ENCODE measurements around the gene SLC4A9.

SLC4A9 gene, protein sequence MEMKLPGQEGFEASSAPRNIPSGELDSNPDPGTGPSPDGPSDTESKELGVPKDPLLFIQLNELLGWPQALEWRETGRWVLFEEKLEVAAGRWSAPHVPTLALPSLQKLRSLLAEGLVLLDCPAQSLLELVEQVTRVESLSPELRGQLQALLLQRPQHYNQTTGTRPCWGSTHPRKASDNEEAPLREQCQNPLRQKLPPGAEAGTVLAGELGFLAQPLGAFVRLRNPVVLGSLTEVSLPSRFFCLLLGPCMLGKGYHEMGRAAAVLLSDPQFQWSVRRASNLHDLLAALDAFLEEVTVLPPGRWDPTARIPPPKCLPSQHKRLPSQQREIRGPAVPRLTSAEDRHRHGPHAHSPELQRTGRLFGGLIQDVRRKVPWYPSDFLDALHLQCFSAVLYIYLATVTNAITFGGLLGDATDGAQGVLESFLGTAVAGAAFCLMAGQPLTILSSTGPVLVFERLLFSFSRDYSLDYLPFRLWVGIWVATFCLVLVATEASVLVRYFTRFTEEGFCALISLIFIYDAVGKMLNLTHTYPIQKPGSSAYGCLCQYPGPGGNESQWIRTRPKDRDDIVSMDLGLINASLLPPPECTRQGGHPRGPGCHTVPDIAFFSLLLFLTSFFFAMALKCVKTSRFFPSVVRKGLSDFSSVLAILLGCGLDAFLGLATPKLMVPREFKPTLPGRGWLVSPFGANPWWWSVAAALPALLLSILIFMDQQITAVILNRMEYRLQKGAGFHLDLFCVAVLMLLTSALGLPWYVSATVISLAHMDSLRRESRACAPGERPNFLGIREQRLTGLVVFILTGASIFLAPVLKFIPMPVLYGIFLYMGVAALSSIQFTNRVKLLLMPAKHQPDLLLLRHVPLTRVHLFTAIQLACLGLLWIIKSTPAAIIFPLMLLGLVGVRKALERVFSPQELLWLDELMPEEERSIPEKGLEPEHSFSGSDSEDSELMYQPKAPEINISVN

DNA sequence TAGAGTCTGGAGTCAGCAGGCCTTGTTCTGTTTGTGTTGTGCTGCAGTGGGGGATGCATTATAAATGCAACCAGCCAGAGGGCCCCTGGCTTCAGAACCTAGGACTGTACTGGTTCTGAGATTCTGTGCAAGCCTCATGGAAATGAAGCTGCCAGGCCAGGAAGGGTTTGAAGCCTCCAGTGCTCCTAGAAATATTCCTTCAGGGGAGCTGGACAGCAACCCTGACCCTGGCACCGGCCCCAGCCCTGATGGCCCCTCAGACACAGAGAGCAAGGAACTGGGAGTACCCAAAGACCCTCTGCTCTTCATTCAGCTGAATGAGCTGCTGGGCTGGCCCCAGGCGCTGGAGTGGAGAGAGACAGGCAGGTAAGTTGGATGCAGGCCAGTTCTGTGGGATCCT lies at the start of gene SLC4A9:
SLC4A9 (plus strand) TSS at position 94 of the 400 bp plus-strand sequence; CDS start at position 137, 43 bp downstream.
- DNase-seq: no peak

DNA sequence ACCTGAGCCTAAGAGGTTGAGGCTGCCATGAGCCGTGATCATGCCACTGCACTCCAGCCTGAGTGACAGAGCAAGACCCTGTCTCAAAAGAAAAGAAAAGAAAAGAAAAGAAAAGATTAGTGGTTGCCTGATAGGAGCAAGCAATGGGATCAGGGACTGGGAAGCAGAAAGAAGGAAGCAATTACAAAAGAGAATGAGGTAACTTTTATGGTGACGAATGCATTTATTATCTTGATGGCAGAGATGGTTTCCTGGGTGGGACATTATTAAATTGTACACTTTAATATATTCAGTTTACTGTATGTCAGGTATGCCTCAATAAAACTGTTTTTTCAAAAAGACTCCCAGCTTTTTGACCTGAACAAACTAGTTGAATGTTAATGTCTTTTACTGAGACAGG lies 49.6 kb upstream of the SLC4A9 start:
- no peak for DNase-seq

GRCh38 chr5:140311011-140311467 lies 49.0 kb upstream of the SLC4A9 start:
- no peak for DNase-seq

DNA sequence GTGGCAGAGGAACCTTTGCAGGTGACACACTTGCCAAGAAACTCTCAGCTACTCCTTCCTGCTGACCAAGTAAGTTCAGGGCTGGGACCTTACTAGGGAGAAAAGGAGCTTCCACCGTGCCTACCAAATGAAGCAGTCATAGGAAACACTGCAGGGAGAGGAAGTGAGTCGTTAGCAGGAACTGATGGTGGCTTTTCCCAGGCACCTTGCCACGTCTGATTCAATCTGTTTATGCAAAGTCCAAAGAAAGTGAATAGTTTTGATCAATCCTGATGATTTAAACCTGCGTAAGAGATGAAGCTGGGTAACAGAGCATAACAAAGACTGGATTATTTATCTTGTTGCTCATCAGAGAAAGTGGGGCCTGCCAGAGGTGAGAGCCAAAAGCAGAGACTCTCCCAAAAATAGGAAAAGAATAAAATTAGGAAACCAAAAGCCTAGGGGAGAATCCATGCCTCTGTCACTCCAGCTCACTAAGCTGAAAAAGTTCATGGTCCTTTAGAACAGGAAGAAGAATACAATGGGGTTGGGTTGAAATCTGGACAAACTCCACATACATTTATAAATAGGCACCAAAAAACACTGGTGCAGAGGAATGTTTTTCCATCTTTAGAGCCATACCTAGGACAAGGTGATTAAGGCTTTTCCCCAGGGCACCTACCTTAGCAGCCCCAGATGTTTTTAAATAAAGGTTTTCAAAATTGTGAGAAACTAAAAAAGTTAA lies 47.8 kb upstream of the SLC4A9 start:
- no peak for DNase-seq

GRCh38 chr5:140312791-140313189 lies 47.2 kb upstream of the SLC4A9 start:
- no peak for DNase-seq

DNA sequence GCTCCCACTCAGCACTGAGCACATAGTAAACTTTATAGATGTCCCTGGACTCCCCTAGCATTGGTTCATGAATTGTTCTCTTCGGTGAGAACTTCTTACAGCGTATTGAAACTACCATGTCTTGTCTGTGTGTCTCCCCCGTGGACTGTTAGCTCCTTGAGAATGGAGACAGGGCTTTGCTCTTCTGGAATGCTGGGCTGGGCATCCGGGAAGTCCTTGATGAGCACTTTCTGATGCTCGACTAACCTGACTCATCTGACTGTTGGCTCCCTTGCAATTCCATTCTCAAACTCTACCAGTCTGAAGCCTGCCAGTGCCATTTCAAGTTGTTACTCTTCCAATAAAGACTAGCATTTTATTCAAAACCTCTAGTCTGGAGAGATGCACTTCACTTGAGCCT lies 42.1 kb upstream of the SLC4A9 start:
- no peak for DNase-seq

DNA sequence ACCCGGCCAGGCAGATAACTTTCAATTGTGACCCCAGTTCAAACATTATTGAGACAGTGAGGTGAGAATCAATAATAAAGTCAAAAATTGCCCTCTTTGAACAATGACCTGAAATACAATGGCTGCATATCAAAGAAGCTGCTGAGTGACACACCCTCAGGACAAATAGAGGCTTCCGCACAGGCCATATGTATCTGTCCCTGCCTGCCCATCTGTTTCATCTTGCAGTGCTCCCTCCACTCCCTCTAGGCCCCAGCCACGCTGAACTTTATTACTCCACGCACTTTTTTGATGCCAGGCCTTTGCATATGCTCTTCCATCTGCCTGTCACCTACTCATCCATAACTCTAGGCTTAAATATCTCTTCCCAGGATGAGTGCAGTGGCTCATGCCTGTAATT lies 41.2 kb upstream of the SLC4A9 start:
- no peak for DNase-seq

DNA sequence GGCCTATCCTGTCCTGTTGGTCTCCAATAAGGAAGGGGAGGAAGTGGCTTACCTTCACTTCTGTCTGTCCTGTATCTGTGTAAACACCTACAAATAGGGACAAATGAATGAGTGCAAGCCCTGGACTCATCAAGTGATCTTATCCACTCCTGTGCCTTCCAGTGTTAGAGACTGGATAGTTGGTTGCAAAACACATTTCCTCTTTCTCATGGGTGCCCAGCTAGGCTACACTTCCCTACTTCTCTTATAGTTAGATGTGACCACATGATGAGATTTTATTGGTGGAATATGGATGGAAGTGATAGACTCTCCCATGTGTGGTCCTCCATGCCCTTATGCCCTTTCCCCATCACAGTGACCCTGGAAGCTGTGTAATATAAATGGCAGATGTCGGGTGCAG lies 40.2 kb upstream of the SLC4A9 start:
- DNase-seq: no peak

DNA sequence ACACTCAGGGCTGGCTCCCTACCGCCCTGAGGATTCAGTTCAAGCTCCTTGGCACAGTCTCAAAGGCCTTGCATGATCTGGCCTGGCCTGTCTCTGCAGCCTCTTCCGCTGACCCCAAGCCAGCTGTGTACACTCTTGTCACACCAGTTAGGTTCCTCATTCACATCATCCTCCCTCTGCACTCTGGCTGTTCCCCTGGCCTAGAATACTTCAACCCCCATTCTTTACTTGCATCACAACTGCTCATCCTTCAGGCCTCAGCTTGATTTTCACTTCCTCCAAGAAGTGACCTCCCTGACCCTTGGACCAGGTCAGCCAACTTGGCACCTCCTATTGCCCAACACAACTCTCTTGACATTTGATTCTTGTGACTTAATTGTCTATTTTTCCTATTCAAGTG lies 38.2 kb upstream of the SLC4A9 start:
- peak; percentile 16 for DNase-seq

DNA sequence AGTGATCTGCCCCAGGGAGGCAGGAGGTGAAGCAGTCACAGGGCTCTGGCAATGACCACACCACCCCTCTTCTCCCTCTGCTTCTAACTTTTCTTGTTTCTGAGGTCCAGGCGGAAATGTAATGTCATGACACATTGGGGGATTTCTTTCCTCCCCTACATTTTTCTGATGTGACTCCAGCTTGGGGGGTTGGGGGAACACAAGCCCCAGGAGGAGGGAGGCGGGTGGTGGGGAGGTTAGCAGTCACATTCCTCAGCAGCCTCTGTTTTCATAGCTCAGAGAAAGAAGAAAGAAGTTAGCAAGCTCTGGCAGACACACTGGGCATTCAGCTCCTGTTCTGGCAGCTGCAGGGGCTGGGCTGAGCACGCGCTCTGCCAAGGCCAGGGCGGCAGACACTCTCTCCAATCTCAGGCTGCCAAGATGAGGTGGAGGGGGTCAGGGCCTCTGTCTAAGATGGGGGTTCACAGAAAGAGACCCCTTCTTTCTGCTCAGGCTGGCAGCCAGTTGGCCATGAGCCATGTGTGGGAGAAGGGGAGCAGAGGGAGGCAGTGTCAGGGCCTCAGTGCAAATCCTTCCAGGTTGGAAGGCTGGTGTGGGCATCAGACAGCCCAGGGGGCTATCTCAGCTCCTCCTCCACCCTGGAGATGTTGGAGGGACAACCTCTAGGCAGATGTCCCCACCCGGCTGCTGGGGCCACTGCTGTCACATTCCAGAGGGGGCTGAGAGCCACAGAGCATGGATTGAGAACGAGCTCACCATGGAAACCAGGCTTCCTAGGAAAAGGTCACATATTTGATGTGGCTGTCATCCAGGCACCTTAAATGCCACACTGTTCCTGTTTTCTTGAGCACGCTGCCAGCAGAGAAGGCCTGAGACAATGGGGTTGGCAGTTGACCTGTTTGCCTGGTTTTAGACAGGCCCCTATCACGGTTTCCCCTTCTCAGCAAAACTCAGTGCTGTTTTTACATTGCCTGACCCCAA lies 37.0 kb upstream of the SLC4A9 start:
- no peak for DNase-seq

- no peak for DNase-seq
These were observed 35.9 kb upstream of the SLC4A9 start for GRCh38 chr5:140324041-140324600.

DNA sequence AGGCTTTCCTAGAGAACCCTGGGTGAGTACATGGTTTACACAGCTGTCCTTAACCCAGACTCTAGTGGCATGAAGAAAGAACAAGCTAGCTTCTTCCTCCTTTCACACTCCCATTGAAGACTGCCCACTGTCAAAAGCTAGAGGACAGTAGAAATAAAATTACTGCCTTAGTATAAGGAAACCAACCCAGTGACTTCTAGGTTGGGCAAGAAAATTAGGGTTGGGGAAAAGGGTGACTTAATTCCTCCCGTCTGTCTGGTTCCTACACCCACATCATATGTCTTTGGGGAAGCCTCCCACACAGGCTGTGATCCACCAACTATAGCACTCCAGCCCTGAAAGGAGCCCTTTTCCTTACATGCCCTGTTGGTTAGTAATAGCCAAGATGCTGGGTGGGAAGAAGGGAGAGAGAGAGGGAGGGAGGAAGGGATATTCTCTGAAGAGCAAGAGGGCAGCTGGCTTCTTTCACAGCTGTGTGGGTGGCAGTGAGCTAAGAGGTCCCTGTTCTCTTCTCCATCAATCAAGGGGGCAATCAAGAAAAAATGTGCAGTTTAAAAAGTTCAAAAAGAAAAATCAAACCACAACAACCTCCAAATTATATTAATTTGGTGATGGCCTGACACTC lies 35.3 kb upstream of the SLC4A9 start:
- no peak for DNase-seq

GRCh38 chr5:140325486-140325885 lies 34.5 kb upstream of the SLC4A9 start:
- no peak for DNase-seq

DNA sequence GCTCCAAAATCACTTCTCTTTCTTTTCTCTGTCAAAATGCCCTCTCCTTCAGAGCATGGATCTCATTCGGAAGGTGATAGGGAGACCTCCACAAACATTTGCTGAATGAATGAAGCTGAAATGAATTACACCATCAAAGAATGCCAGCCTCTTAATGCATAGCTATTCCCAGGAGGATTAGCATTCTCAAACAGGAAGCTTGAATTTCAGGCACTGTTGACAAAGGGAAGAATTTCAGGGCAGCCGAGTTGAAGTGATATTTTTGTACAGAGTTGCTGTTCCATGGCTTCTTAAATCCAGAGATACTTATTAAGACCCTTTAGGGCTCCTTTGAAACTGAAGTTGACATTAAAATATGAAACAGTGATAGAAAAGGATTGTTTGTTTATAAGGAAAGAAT lies 32.4 kb upstream of the SLC4A9 start:
- DNase-seq: no peak

DNA sequence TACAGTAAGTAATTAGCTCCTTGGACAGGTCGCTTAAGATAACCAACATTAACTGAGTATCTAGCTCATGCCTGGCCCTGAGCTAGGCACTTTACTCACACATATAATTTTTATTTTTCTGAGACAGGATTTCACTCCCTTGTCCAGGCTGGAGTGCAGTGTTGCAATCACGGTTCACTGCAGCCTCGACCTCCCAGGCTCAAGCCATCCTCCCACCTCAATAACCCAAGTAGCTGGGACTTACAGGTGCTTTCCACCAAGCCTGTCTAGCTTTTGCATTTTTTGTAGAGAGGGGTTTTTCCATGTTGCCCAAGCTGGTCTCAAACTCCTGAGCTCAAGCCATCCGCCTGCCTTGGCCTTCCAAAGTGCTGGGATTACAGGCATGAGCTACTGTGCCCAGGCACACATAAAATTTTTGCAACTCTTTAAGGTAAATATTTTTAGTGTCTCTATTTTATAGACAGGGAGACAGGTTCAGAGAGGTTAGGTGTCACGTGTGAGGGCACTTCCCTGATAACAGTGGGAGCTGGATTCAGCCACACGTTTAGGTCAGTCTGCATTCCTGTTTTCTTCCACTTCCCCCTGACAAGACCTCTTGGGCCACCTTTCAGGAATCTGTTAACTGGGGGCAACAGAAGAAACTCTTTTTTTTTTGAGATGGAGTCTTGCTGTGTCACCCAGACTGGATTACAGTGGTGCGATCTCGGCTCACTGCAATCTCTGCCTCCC lies 31.8 kb upstream of the SLC4A9 start:
- no peak for DNase-seq

GRCh38 chr5:140329739-140330481 lies 30.1 kb upstream of the SLC4A9 start:
- no peak for DNase-seq

GRCh38 chr5:140331638-140332037 lies 28.4 kb upstream of the SLC4A9 start:
- no peak for DNase-seq

GRCh38 chr5:140336388-140336787 lies 23.6 kb upstream of the SLC4A9 start:
- DNase-seq: no peak

DNA sequence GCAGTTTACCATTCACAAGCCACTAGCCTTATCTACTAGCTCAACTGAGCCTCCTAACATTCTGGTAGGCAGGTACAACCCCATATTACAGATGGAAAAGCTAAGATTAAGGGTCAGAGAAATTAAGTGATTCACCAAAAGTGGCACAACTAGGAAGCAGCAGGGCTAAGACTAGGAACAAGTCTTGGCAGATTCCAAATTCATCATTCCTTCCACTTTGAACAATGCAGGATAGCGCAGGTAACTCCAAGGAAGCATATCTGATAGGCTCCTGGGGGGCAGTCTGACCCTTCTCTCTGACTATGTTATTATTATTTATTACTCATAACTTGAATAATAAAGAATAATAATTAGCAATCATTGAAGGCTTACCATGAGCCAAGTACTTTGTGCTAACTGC lies 22.1 kb upstream of the SLC4A9 start:
- no peak for DNase-seq

DNA sequence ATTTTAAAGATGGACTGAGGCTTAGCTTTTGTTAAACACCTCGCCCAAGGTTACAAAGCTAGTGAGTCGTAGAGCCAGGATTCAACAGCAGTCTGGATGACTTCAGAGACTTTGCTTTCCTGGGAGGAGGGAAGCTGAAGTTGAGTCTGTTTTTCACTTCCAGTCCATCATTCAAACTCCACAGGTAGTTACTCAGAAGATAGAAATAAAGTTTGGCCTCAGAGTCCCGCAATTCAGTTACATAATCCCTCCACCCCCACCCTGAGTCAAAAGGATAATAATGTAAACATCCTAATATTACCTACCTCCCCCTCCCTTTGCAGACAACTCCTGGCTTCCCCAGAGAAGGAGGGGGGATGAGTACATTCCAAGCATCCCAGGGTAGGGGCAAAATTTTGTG lies 21.7 kb upstream of the SLC4A9 start:
- no peak for DNase-seq

Measured in CD4-positive, alpha-beta T cell treated with Interleukin-21 for 1 hour (primary cell).